GM21786 (cell line): ENCODE measurements around the gene MCM7.

ENCODE experiments used
- ATAC-seq: cut with Tn5 transposase; IDR thresholded peaks from one replicate; pipeline ENCODE4 v1.9.1; 2021; ENCODE audit not compliant: unreplicated experiment

MCM7 gene

GRCh38 chr7:100124301-100125230 is 23.4 kb upstream of the MCM7 start:
- ATAC-seq: no peak

- ATAC-seq: no peak
Measured at GRCh38 chr7:100122568-100122967, 21.4 kb upstream of the MCM7 start.

- ATAC-seq: no peak
Measured at GRCh38 chr7:100122067-100122466, 20.9 kb upstream of the MCM7 start.

GRCh38 chr7:100120733-100121036 is 19.5 kb upstream of the MCM7 start:
- no peak for ATAC-seq

- ATAC-seq: peak; percentile 30
Measured at GRCh38 chr7:100119970-100120732, 19.0 kb upstream of the MCM7 start.

- ATAC-seq: peak; percentile 69
Measured at GRCh38 chr7:100119072-100119969, 18.1 kb upstream of the MCM7 start, which contains the start of the genes CNPY4 and TAF6. CNPY4 (plus strand) TSS chr7:100119634; CDS start chr7:100119745, 111 bp downstream. TAF6 (minus strand) TSS chr7:100119358; CDS start chr7:100114209, 5,149 bp downstream.

- ATAC-seq: no peak
Measured at GRCh38 chr7:100118388-100119071, 17.3 kb upstream of the MCM7 start.

GRCh38 chr7:100115026-100115425 is 13.8 kb upstream of the MCM7 start:
- ATAC-seq: no peak

- ATAC-seq: no peak
Measured at GRCh38 chr7:100111914-100112313, 10.7 kb upstream of the MCM7 start.

- ATAC-seq: no peak
Measured at GRCh38 chr7:100111156-100111555, 10.0 kb upstream of the MCM7 start.

GRCh38 chr7:100109521-100110163 is 8.4 kb upstream of the MCM7 start:
- ATAC-seq: no peak

GRCh38 chr7:100107890-100108289 is 6.7 kb upstream of the MCM7 start:
- no peak for ATAC-seq

GRCh38 chr7:100107125-100107737 is 6.0 kb upstream of the MCM7 start:
- ATAC-seq: no peak

- no peak for ATAC-seq
Measured at GRCh38 chr7:100106633-100107032, 5.4 kb upstream of the MCM7 start.

- ATAC-seq: no peak
Measured at GRCh38 chr7:100105534-100105933, 4.3 kb upstream of the MCM7 start.

GRCh38 chr7:100102950-100103840 is 2.0 kb upstream of the MCM7 start:
- no peak for ATAC-seq

GRCh38 chr7:100100420-100101015 is 679 bp downstream of the MCM7 start:
- peak; percentile 49 for ATAC-seq

- no peak for ATAC-seq
Measured at GRCh38 chr7:100099452-100099851, 1.7 kb downstream of the MCM7 start.
